Stimulated activated CD8-positive, alpha-beta memory T cell treated with anti-CD3 and anti-CD28 coated beads, Interleukin-12 subunit alpha, Interleukin-12 subunit beta, amount 100 ng/mL, for 24 hours (primary cell): ENCODE data around the gene FOXF1.

Experiments used
- DNase-seq: peaks from one replicate; pipeline ENCODE4 v3.0.0-alpha.2; 2020; ENCODE audit errors: extremely low read depth

FOXF1 gene

GRCh38 chr16:86492961-86493629 lies 17.2 kb upstream of the FOXF1 start:
- DNase-seq: no peak

- no peak for DNase-seq
Observed at GRCh38 chr16:86494039-86494564, 16.2 kb upstream of the FOXF1 start.

GRCh38 chr16:86494565-86495356 lies 15.6 kb upstream of the FOXF1 start:
- DNase-seq: no peak

DNA sequence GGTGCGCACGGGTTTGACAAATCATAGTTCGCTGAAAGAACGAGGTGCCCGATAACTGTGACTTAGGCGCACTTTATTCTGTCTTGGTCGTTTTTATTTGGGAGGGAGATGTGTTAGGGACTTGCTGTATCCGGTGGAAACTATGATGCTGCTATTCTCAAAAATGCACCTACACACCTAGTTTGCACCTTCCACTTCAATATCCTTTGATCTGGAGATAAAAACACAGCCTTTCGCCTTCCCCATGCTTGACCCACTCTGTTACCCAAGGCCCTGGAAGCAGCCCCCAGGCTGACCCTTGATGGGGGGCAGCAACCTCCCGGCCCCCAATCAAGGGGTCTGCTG lies 15.0 kb upstream of the FOXF1 start:
- no peak for DNase-seq

DNA sequence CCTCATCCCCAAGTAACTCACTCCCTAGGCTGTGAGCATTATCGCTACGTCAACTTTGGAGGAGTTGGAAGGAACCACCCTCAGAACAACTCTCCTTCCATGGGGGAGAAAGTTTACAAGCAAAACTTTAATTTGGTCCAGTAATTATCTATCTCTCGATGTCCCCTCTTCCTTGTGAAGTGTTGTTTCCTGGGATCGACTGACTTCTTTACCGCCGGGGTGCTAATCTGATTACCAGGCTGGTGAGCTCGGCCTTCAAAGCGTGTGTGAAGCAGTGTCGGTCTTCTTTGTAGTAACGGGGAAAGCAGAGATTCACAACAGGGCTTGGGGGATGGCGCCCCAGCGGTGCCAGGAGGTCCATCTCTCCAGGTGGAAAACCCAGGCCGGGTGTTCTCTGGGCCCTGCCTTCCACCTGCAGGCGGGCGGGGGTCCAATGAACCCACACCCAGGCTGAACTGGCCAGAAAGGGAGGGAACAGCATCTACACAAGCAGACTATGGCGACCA lies 14.5 kb upstream of the FOXF1 start:
- no peak for DNase-seq

DNA sequence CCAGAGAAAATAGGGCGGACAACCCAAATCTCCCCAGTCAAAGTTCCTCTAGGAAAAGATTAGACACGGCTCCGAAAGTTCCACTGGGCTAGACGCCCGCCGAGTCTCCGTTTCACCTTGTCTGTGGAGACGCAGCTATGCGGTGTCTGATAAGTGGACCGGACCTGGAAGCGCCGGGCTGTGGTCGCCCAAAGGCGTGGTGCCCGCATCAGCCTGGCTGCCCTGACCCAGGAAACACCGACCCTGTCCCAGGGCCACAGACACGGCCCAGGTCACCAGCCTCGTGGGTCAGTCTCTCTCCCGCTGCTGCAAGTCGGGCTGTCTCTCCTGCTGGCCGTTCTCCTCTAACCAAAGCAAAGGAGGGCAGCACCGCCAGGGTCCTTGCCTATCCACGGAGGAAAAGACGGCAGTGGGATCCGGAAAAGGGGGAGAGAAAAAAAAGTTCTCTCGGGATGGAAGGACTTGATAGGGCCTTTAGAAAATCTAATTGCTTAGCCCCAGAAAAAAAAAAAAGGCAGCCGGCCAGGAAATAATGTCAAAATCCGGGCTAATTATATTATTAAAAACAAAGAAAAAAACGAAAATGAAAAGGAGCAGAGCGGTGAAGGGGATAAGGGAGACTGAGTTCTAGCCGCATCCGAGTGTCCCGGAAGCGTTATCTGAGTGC lies 13.9 kb upstream of the FOXF1 start:
- no peak for DNase-seq

- DNase-seq: no peak
Observed at GRCh38 chr16:86496929-86497461, 13.3 kb upstream of the FOXF1 start.

- DNase-seq: no peak
Observed at GRCh38 chr16:86497551-86498021, 12.7 kb upstream of the FOXF1 start.

DNA sequence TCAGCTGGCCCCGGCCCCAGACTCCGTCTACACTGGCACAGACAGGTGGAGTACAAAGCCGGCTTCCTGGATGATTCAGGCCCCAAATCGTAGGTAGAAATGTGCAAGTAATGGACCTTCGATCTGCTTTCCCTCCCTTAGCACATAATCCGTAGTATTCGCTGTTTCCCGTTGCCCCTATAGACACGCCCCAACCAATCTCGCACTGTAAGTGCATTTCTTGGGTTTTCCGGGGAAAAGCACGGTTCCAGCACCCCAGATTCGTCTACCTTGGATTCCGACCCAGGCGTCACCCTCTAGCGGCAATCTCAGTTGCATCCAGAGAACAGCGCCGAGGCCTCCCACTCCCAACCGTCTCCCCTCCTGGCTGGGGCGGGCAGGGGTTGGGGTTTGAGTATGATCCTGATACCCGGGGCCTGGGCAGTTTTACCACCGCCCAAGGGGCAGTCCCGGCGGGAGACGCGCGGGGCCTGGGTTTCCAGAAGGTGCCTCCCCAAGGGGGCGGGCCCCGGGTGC lies 12.1 kb upstream of the FOXF1 start:
- DNase-seq: no peak

DNA sequence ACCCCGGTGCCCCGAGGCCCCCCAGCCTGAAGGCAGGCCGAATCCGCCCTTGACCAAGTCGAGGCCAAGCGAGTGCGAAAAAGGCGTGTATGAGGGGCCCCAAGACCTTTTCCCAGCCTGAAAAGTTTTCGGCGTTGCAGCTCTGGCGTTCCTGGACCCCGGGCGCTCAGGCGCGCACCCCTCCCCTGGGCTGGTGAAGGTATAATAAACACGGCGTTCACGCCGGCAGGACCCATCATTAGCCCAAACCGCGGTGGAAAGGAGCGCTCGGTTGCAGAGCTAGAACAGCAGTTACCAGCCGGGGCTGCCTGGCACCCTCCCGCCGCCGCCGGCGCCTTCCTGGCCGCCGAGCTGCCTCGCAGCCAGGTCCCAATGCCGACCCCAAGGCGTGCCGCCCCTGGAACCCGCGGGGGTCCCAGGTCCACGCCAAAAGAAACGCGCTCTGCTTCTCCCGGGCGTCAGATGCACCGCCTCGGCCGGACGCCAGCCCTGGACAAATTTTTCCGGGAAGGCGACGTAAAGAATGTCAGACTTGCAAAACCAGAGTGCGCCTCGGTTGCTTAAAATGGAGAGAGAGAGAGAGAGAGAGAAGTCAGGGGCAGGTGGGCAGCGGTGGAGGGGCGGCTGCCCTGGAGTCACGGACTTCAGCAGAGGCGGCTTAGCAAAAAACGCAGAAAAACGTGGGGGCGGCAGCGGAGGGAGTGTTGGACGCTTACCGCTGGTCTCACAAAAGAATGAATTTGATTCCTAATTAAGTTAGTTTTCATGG lies 11.5 kb upstream of the FOXF1 start:
- DNase-seq: no peak

- no peak for DNase-seq
Observed at GRCh38 chr16:86499440-86499786, 10.9 kb upstream of the FOXF1 start.

DNA sequence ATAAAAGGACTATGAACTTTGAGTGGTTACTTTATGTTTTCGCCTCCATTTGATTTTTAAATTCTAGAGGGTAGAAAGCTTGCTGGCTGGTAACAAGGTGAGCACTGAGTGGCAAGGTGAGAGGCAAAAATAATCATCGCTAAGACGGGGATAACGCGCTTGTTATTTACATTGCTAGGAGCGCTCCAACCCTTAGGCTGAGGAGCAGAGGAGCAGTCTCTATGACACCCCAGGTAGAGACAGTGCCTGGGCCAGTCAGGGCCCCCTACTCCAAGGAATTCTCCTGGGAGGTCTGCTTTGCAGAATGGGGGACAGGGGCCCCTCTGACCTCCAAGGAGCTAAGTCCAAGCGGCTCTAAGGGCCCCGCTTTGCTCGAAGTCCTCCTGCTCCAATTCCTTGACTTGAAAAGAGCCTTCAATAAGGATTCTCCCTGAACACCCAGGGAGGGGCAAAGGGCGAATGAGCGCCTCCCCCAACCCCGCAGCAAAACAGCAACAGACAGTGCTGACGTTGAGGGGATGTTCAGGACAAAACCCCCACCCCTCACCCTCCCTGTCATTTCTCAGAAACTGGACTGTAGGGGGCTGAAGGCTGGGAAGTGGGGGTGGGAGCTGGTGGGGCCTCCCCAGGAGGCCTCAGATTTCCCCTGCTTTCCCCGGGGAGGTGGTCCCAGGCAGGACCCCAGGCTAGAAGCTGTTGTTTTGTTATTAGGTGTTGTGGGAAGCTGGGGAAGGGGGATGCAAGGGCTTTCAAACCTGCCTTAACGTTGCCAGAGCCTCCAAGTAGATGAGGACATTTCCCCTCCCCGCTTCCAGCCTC lies 10.2 kb upstream of the FOXF1 start:
- DNase-seq: no peak

DNA sequence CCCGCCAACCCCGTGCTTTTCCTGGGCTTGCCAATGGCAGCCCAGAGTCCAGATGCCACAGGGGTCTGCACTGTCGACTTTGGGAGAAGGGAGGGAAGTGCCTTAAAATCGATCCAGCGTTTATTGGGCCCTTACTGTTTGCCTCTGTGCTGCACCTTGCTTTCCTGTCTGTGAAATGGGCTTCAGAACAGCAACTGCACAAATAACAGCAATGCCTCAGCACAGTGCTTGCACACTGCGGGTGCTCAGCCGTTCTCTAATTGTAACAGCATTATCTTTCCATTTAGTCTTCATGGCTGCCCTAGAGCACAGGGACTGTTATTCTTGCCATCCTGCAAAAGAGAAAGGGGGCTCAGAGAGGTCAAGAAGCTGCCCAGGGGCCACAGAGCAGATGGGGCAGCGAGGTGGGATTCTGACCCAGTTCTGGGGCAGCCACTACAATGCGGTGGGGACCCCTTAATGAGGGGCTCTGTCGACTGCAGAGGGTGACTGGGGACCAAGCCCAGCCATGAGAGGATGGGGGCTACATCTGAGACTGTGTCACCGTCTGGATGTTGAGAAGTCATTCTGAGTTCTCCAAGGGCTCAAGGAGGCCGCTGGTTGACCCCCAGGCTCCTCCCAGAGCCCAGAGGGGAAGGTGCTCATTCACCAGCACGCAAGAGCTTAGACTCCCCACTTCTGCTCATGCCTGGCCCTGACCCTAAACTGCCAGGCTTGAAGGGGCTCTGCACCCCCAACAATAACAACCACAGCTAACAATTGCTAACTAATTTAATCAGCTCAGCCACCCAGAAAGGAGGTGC lies 9.4 kb upstream of the FOXF1 start:
- DNase-seq: no peak

- no peak for DNase-seq
Observed at GRCh38 chr16:86501989-86502855, 8.1 kb upstream of the FOXF1 start.

DNA sequence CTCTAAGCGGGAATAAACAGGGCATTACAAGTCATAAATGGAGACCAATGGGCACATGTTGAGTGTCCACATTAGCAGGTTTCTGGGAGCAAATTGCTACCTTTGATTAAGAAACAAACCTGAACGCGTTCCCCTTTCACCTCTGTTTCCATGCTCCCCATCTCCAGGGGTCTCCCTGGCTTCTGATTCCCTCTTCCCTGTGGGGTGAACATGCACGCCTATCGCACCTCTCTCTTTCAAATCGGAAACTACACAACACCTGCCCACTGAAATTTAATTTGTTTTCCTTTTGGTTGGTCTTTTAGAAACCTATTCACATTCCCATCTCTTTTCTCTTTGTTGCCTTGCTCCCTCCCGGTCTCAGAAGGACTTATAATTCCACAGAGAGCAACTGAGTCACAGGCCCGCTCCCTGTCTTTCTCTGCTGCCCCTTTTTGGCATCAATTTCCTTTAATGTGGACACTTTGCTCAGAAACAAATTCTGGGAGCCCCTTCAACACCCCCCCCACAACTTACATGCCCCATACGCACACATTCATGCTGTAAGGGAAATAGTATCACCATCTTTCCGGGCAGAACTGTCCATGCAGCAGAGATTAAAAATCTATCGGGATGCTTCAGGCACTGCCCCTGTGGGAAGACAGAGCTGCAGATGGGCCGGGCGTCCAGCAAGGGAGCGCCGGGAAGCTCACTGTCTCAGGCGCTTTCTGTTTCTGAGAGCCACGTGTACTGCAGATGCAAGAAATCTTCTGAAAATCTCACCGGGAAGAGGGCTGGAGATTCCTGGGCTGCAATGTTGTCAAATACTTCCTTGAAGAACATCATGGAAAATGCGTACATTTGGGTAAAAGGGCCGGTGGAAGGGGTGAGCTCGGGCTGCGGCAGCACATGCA lies 7.2 kb upstream of the FOXF1 start:
- DNase-seq: no peak

DNA sequence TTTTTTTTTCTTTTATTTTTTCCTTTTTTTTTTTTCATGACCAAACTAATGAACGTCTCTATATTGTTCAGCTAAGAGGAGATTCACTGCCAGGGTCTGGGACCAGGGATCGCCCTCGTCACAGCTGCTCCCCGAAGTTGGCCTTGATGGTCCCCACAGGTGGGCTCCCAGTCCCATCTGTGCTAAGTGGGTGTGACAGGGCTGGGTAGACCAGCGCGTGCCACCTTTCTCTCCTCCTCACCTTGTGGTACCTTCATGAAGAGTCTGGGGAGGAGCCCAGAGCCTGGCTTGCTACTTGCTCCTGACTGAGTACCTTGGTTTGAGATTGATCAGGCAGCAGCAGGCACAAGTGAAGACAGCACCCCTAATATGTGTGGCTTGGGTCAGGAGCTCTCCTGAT lies 6.5 kb upstream of the FOXF1 start:
- no peak for DNase-seq

GRCh38 chr16:86504315-86505184 lies 5.8 kb upstream of the FOXF1 start:
- no peak for DNase-seq
